ENCODE data around the gene GPBAR1. TPM values are rescaled to one million over a fixed set of nuclear protein-coding genes. Genes with fewer than 3 reads are reported as not detected.

The GPBAR1 gene
- total and polyA plus RNA-seq, 4 donors: 0.42 to 2.7 (median 1.8) TPM

DNA sequence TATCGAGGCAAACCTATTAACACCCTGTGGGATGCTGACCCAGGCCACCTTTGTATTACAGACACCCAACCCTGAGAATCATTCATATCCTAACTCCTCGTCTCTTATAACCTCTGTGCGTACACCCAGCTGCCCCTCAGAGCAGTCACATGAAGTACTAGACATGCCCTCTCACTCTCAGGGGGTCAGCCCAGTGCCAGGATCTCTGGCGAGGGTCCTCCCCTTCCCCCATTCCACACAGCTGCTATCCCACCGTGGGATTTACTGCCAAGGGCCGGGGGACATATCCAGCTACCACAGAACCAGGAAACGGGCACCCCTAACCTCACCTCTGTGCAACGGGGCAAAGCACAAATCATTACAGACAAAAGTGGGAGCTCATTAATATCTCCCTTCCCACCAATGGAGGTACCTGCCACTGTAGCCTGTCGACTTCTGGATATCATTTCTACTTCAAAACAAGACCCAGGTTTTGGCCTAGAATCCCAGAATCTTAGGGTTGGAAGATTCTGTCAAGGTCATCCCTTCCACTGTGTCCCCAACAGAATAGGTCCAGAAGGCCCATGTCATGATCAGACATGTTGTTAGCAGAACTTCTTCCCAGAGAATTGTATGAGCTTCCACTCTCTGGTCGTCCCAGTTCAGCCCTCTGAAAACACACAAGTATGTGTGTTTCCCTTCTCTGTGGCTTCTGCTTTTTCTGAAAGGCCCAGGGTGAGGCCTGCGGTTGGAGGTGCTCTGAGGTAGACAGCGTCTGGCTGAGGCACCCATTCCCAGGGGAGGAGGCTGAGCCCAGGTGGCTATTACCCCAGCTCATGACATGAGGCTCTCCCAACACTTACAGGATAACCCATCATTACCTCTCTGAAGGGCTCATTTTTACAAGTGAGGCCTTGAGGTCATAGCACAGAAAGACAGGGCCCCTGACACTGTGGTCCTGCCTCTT lies 29.8 kb downstream of the GPBAR1 start:
- Histone ChIP-seq H3K9ac (ENCODE audit: low read depth in 1 of 2, low read length in 2 of 2) (peak overlapping the region; percentile 69 to 86), H3K4me1 (ENCODE audit: control insufficient read depth in 4 of 4, insufficient read depth in 4 of 4, low read length in 3 of 4) (peaks cover 29 to 70% (median 55%) of the 10 kb centered on the region in 4 donors), H3K4me3 (ENCODE audit: low read depth in 1 of 3, low read length in 3 of 3) (peak overlapping the region; percentile 10 to 89 (median 69)), H3K27me3 (ENCODE audit: control insufficient read depth in 4 of 4, insufficient read depth in 4 of 4, low read length in 3 of 4) (no peaks in the 10 kb centered on the region), H3K36me3 (ENCODE audit: control insufficient read depth in 4 of 4, insufficient read depth in 3 of 4, low read depth in 1 of 4, low read length in 3 of 4) (no peaks in the 10 kb centered on the region), H3K27ac (ENCODE audit: low read depth in 1 of 2, low read length in 2 of 2) (peak overlapping the region; percentile 98 to 99), H3K9me3 (ENCODE audit: control insufficient read depth in 4 of 4, low read length in 3 of 4) (no peaks in the 10 kb centered on the region)
- WGBS: 52% methylated on average over 12 of the region's 12 CpGs
- DNase-seq (ENCODE audit: low spot score): peak; percentile 49
- no peak for TF ChIP-seq YY1 (IDR thresholded peaks at IDR 0.05)
- no peak for TF ChIP-seq SP1 (IDR thresholded peaks at IDR 0.05)
- TF ChIP-seq, protein P1, sequence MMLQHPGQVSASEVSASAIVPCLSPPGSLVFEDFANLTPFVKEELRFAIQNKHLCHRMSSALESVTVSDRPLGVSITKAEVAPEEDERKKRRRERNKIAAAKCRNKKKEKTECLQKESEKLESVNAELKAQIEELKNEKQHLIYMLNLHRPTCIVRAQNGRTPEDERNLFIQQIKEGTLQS (IDR thresholded peaks at IDR 0.05): no peak
- TF ChIP-seq RXRA (IDR thresholded peaks at IDR 0.05): no peak
- TF ChIP-seq JUND (IDR thresholded peaks at IDR 0.05): no peak
- TF ChIP-seq, protein P2, sequence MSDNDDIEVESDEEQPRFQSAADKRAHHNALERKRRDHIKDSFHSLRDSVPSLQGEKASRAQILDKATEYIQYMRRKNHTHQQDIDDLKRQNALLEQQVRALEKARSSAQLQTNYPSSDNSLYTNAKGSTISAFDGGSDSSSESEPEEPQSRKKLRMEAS (IDR thresholded peaks at IDR 0.05): no peak
- TF ChIP-seq EGR1 (IDR thresholded peaks at IDR 0.05; ENCODE audit: low read depth in 2 of 2): no peak
- TF ChIP-seq, protein P3, sequence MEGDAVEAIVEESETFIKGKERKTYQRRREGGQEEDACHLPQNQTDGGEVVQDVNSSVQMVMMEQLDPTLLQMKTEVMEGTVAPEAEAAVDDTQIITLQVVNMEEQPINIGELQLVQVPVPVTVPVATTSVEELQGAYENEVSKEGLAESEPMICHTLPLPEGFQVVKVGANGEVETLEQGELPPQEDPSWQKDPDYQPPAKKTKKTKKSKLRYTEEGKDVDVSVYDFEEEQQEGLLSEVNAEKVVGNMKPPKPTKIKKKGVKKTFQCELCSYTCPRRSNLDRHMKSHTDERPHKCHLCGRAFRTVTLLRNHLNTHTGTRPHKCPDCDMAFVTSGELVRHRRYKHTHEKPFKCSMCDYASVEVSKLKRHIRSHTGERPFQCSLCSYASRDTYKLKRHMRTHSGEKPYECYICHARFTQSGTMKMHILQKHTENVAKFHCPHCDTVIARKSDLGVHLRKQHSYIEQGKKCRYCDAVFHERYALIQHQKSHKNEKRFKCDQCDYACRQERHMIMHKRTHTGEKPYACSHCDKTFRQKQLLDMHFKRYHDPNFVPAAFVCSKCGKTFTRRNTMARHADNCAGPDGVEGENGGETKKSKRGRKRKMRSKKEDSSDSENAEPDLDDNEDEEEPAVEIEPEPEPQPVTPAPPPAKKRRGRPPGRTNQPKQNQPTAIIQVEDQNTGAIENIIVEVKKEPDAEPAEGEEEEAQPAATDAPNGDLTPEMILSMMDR (IDR thresholded peaks at IDR 0.05; ENCODE audit: low read depth, low read length, missing input control): no peak
- TF ChIP-seq, protein P4, sequence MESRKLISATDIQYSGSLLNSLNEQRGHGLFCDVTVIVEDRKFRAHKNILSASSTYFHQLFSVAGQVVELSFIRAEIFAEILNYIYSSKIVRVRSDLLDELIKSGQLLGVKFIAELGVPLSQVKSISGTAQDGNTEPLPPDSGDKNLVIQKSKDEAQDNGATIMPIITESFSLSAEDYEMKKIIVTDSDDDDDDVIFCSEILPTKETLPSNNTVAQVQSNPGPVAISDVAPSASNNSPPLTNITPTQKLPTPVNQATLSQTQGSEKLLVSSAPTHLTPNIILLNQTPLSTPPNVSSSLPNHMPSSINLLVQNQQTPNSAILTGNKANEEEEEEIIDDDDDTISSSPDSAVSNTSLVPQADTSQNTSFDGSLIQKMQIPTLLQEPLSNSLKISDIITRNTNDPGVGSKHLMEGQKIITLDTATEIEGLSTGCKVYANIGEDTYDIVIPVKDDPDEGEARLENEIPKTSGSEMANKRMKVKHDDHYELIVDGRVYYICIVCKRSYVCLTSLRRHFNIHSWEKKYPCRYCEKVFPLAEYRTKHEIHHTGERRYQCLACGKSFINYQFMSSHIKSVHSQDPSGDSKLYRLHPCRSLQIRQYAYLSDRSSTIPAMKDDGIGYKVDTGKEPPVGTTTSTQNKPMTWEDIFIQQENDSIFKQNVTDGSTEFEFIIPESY (IDR thresholded peaks at IDR 0.05): no peak
- TF ChIP-seq GABPA (IDR thresholded peaks at IDR 0.05 in 1 of 2, conservative IDR thresholded peaks at IDR 0.05 in 1 of 2): no peak
- no peak for TF ChIP-seq NR2F2 (IDR thresholded peaks at IDR 0.05)
- no peak for TF ChIP-seq TAF1 (conservative IDR thresholded peaks at IDR 0.05)
- no peak for TF ChIP-seq FOXA2 (IDR thresholded peaks at IDR 0.05)
- TF ChIP-seq, protein P5, sequence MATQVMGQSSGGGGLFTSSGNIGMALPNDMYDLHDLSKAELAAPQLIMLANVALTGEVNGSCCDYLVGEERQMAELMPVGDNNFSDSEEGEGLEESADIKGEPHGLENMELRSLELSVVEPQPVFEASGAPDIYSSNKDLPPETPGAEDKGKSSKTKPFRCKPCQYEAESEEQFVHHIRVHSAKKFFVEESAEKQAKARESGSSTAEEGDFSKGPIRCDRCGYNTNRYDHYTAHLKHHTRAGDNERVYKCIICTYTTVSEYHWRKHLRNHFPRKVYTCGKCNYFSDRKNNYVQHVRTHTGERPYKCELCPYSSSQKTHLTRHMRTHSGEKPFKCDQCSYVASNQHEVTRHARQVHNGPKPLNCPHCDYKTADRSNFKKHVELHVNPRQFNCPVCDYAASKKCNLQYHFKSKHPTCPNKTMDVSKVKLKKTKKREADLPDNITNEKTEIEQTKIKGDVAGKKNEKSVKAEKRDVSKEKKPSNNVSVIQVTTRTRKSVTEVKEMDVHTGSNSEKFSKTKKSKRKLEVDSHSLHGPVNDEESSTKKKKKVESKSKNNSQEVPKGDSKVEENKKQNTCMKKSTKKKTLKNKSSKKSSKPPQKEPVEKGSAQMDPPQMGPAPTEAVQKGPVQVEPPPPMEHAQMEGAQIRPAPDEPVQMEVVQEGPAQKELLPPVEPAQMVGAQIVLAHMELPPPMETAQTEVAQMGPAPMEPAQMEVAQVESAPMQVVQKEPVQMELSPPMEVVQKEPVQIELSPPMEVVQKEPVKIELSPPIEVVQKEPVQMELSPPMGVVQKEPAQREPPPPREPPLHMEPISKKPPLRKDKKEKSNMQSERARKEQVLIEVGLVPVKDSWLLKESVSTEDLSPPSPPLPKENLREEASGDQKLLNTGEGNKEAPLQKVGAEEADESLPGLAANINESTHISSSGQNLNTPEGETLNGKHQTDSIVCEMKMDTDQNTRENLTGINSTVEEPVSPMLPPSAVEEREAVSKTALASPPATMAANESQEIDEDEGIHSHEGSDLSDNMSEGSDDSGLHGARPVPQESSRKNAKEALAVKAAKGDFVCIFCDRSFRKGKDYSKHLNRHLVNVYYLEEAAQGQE (IDR thresholded peaks at IDR 0.05): no peak
- no peak for TF ChIP-seq RAD21 (IDR thresholded peaks at IDR 0.05)
- no peak for TF ChIP-seq HNF4G (IDR thresholded peaks at IDR 0.05)
- no peak for TF ChIP-seq HNF4A (conservative IDR thresholded peaks at IDR 0.05)
- TF ChIP-seq FOXA1 (IDR thresholded peaks at IDR 0.05): no peak

All from liver (tissue), 9 donors.